ENCODE data around the gene VTCN1.

GRCh38 chr1:117146575-117147340 is 64.0 kb downstream of the VTCN1 start:
- TF ChIP-seq CTCF (IDR thresholded peaks at IDR 0.05) = no peak
- TF ChIP-seq POLR2A (IDR thresholded peaks at IDR 0.05) = no peak
